Large intestine (tissue), 3 donors: ENCODE data around the gene HOXC11. TPM values are rescaled to one million over a fixed set of nuclear protein-coding genes. Genes with fewer than 3 reads are reported as not detected.

Experiments
- DNase-seq, 2 donors: peaks; one replicate each; pipeline versions ENCODE4 v3.0.0 to v3.0.0-alpha.2; 2013
- H3K27ac ChIP-seq: one replicate; pipeline ENCODE4 v1.5.1; 2013; ENCODE audit warnings: low read length
- H3K27me3 ChIP-seq: 2 replicates; pipeline ENCODE4 v1.6.1; 2013; ENCODE audit warnings: low read length; ENCODE audit not compliant: control insufficient read depth, insufficient read depth
- H3K36me3 ChIP-seq: 2 replicates; pipeline ENCODE4 v1.6.1; 2013; ENCODE audit warnings: low read length; ENCODE audit not compliant: control insufficient read depth, insufficient read depth
- H3K4me1 ChIP-seq: one replicate; pipeline ENCODE4 v1.6.1; 2013; ENCODE audit warnings: low read length; ENCODE audit not compliant: control insufficient read depth, insufficient read depth
- H3K4me3 ChIP-seq: one replicate; pipeline ENCODE4 v1.5.1; 2013; ENCODE audit warnings: low read length
- H3K9me3 ChIP-seq: one replicate; pipeline ENCODE4 v1.6.1; 2013; ENCODE audit warnings: mild to moderate bottlenecking, low read depth, low read length, moderate library complexity; ENCODE audit not compliant: control insufficient read depth
- WGBS: methylation state at CpG from one replicate; pipeline ENCODE4 v1.1.5; 2013; ENCODE audit warnings: low lambda C conversion rate; ENCODE audit not compliant: insufficient coverage; 5-methylcytosine and 5-hydroxymethylcytosine counted together
- polyA plus RNA-seq: library from polyadenylated mRNA; unstranded; fragments of 120-200 nt; gene quantifications from one replicate; pipeline ENCODE4 v1.2.1, GENCODE V29; 2013

The HOXC11 gene
- polyA plus RNA-seq, 1 donor: 0.18 TPM

DNA sequence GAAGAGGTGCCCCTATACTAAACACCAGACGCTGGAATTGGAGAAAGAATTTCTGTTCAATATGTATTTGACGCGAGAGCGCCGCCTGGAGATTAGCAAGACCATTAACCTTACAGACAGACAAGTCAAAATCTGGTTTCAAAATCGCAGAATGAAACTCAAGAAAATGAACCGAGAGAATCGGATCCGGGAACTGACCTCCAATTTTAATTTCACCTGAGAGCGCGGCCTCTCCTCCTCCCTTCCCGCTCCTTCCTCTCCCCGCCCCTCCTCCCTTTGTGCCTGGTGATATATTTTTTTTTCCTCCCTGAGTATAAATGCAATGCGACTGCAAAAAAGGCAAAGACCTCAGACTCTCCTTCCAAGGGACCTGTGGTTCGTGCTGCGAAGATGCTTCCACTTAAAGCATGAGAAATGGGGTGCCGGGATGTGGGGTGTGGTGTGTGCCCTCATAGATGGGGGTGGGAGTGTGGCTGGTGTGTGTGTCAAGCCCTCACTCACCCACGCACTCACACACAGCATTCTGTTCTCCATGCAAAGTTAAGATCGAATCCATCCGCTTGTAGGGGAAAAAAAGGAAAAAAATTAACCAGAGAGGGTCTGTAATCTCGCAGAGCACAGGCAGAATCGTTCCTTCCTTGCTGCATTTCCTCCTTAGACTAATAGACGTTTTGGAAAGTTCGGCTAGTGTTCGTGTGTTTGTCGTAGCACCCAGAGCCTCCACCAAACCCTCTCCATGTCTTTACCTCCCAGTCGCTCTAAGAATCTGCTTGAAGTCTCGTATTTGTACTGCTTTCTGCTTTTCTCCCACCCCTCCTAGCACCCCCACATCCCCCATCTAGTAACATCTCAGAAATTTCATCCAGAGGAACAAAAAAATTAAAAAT is 16.5 kb downstream of the HOXC11 start:
- H3K4me3 ChIP-seq: no peak overlapping the region
- peaks cover 99% of the 10 kb centered on the region for H3K27me3 ChIP-seq
- peaks cover 18% of the 10 kb centered on the region for H3K9me3 ChIP-seq
- no peaks in the 10 kb centered on the region for H3K36me3 ChIP-seq
- peak in 1 of 2 donors; percentile 55 for DNase-seq
- H3K4me1 ChIP-seq: peaks cover 43% of the 10 kb centered on the region
- 8% methylated on average over 6 of the region's 28 CpGs for WGBS
- no peak overlapping the region for H3K27ac ChIP-seq

GRCh38 chr12:53990311-53991076 is 17.6 kb downstream of the HOXC11 start:
- no peak for DNase-seq
- Histone ChIP-seq H3K36me3 (no peaks in the 10 kb centered on the region), H3K4me1 (peaks cover 42% of the 10 kb centered on the region), H3K9me3 (peaks cover 20% of the 10 kb centered on the region), H3K27me3 (peaks cover 100% of the 10 kb centered on the region), H3K4me3 (no peak overlapping the region), H3K27ac (no peak overlapping the region)
- 0% methylated on average over 1 of the region's 27 CpGs for WGBS

GRCh38 chr12:53991077-53991460 is 18.1 kb downstream of the HOXC11 start:
- Histone ChIP-seq H3K4me1 (peaks cover 42% of the 10 kb centered on the region), H3K4me3 (no peak overlapping the region), H3K9me3 (peaks cover 19% of the 10 kb centered on the region), H3K27me3 (peaks cover 100% of the 10 kb centered on the region), H3K27ac (no peak overlapping the region), H3K36me3 (no peaks in the 10 kb centered on the region)
- no CpG with 5 or more reads among the region's 8 CpGs for WGBS
- no peak for DNase-seq

GRCh38 chr12:53992377-53992889 is 19.5 kb downstream of the HOXC11 start:
- peaks cover 20% of the 10 kb centered on the region for H3K9me3 ChIP-seq
- no peak overlapping the region for H3K27ac ChIP-seq
- H3K27me3 ChIP-seq: peaks cover 100% of the 10 kb centered on the region
- DNase-seq: no peak
- H3K4me3 ChIP-seq: no peak overlapping the region
- WGBS: 18% methylated on average over 2 of the region's 7 CpGs
- H3K4me1 ChIP-seq: peaks cover 40% of the 10 kb centered on the region
- H3K36me3 ChIP-seq: no peaks in the 10 kb centered on the region

DNA sequence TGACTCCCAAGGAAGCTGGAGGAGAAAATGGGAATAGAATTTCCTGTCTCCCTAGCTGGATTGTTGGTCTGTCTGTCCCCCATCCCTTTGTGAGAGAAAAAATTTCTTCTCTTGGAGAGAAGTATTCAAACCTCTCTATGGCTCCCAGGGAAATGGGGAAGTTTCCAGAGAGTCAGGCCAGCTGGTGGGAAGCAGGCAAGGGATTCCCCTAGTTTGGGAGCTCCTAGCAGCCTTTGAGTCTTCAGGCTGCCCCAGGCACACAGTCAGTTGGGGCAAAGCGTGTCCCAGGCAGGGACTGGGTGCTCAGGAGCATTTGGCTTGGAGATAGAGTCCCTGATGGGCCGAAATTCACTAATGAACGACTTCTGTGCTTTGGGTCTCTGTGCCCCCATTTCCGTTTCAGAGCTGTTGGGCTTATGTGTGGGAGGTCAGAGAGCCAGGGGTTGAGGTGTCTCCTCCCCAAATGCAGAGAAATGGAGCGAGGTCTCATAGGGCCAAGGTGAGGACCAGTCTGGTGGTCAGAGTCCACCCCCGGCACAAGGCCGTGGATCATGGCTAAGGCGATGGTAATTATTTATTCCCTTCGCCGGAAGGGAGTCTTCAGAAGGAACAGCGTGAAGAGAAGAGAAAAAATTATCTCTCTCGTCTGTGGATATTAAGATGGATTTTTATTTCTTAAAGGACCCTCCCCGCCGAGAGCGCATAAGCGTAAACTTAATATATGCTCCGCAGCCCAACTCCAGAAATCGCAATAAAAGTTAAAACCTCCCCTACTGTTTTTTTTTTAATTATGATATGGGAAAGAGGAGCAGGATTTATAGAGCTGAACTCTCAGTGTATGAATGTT is 20.5 kb downstream of the HOXC11 start:
- DNase-seq: no peak
- Histone ChIP-seq H3K36me3 (no peaks in the 10 kb centered on the region), H3K9me3 (peaks cover 24% of the 10 kb centered on the region), H3K4me3 (no peak overlapping the region), H3K4me1 (peaks cover 35% of the 10 kb centered on the region), H3K27me3 (peaks cover 100% of the 10 kb centered on the region), H3K27ac (no peak overlapping the region)
- 10% methylated on average over 2 of the region's 18 CpGs for WGBS

DNA sequence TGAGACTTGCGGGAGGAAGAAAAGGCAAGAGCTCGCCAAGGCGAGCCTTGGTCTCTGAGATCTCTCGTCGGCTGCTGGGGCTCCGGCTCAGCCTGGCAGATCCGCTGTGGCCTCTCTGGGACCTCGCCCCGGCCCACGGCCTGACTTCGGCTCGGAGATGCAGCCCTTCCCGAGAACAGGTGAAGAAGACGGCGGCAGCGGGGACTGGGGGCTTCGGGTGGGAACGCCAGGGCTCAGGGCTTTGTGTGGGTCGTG is 21.0 kb downstream of the HOXC11 start:
- no CpG with 5 or more reads among the region's 19 CpGs for WGBS
- Histone ChIP-seq H3K27me3 (peaks cover 100% of the 10 kb centered on the region), H3K36me3 (no peaks in the 10 kb centered on the region), H3K4me1 (peaks cover 31% of the 10 kb centered on the region), H3K27ac (no peak overlapping the region), H3K4me3 (no peak overlapping the region), H3K9me3 (peaks cover 24% of the 10 kb centered on the region)
- no peak for DNase-seq

- H3K9me3 ChIP-seq: peaks cover 24% of the 10 kb centered on the region
- peaks cover 28% of the 10 kb centered on the region for H3K4me1 ChIP-seq
- H3K27ac ChIP-seq: no peak overlapping the region
- no CpG with 5 or more reads among the region's 60 CpGs for WGBS
- H3K36me3 ChIP-seq: no peaks in the 10 kb centered on the region
- H3K4me3 ChIP-seq: no peak overlapping the region
- peaks cover 100% of the 10 kb centered on the region for H3K27me3 ChIP-seq
- DNase-seq: peak in 1 of 2 donors; percentile 57
These were observed 21.5 kb downstream of the HOXC11 start for GRCh38 chr12:53994264-53995001.

GRCh38 chr12:53995002-53995377 is 22.1 kb downstream of the HOXC11 start:
- Histone ChIP-seq H3K27ac (no peak overlapping the region), H3K9me3 (peaks cover 28% of the 10 kb centered on the region), H3K36me3 (no peaks in the 10 kb centered on the region), H3K4me1 (peaks cover 27% of the 10 kb centered on the region), H3K27me3 (peaks cover 100% of the 10 kb centered on the region), H3K4me3 (no peak overlapping the region)
- DNase-seq: peak in 1 of 2 donors; percentile 19
- no CpG with 5 or more reads among the region's 17 CpGs for WGBS

- peaks cover 25% of the 10 kb centered on the region for H3K4me1 ChIP-seq
- peak; percentile 56 to 75 for DNase-seq
- H3K27me3 ChIP-seq: peaks cover 100% of the 10 kb centered on the region
- H3K4me3 ChIP-seq: peak overlapping the region; percentile 21
- no peak overlapping the region for H3K27ac ChIP-seq
- H3K36me3 ChIP-seq: no peaks in the 10 kb centered on the region
- WGBS: no CpG with 5 or more reads among the region's 48 CpGs
- peaks cover 29% of the 10 kb centered on the region for H3K9me3 ChIP-seq
These were observed 22.7 kb downstream of the HOXC11 start for GRCh38 chr12:53995378-53996239.
